DND-41 (cell line): ENCODE measurements around the gene NLGN2.

Source experiments
- ATAC-seq: fragments of 200-7000 bp; cut with Tn5 transposase; 3 replicates; pipeline ENCODE4 v1.9.1; 2021; ENCODE audit warnings: low read depth; ENCODE audit not compliant: insufficient read depth
- DNase-seq: peaks from one replicate; pipeline ENCODE4 v3.0.0-alpha.2; 2020
- H2AFZ ChIP-seq: 2 replicates; pipeline ENCODE4 v1.6.0; 2012; ENCODE audit warnings: low read depth, low read length
- H3K27ac ChIP-seq: 2 replicates; pipeline ENCODE4 v1.5.1; 2012; ENCODE audit warnings: low read length, inconsistent platforms
- H3K27me3 ChIP-seq: fragments of 200-600 bp; sonication (generic); 2 replicates; pipeline ENCODE4 v1.6.0; 2012; ENCODE audit warnings: low read length, mild to moderate bottlenecking, inconsistent platforms; ENCODE audit not compliant: insufficient read depth, poor library complexity
- H3K36me3 ChIP-seq: 2 replicates; pipeline ENCODE4 v1.5.1; 2012; ENCODE audit warnings: low read length, inconsistent platforms; ENCODE audit not compliant: insufficient read depth
- H3K4me1 ChIP-seq: 2 replicates; pipeline ENCODE4 v1.5.1; 2012; ENCODE audit warnings: mild to moderate bottlenecking, low read length; ENCODE audit not compliant: insufficient read depth
- H3K4me2 ChIP-seq: 2 replicates; pipeline ENCODE4 v1.6.0; 2012; ENCODE audit warnings: mild to moderate bottlenecking, moderate library complexity, low read length, inconsistent platforms; ENCODE audit not compliant: insufficient read depth
- H3K4me3 ChIP-seq, 2 experiments: fragments of 200-600 bp in 1 of 2; shearing (Covaris generic) in 1 of 2; 2 replicates each; pipeline ENCODE4 v1.5.1; 2012 to 2016; ENCODE audit warnings: inconsistent platforms in 2 of 2, low read length in 2 of 2, mild to moderate bottlenecking in 2 of 2, low read depth in 1 of 2, moderate library complexity in 1 of 2
- H3K79me2 ChIP-seq: 2 replicates; pipeline ENCODE4 v1.6.0; 2012; ENCODE audit warnings: low read length, inconsistent platforms; ENCODE audit not compliant: insufficient read depth
- H3K9ac ChIP-seq: 2 replicates; pipeline ENCODE4 v1.6.0; 2012; ENCODE audit warnings: low read depth, mild to moderate bottlenecking, inconsistent platforms, low read length, moderate library complexity
- H3K9me3 ChIP-seq: 2 replicates; pipeline ENCODE4 v1.5.1; 2012; ENCODE audit warnings: low read length, moderate library complexity, mild to moderate bottlenecking, inconsistent platforms; ENCODE audit not compliant: insufficient read depth, severe bottlenecking
- H4K20me1 ChIP-seq: 2 replicates; pipeline ENCODE4 v1.6.0; 2012; ENCODE audit warnings: low read length; ENCODE audit not compliant: insufficient read depth
- CTCF ChIP-seq: IDR thresholded peaks from 2 replicates; pipeline ENCODE4 v1.5.1; 2012; ENCODE audit warnings: borderline replicate concordance, low read length, moderate library complexity, mild to moderate bottlenecking; ENCODE audit not compliant: poor library complexity, severe bottlenecking; ENCODE audit errors: extremely low read depth
- EZH2 ChIP-seq: IDR thresholded peaks from 3 replicates; pipeline ENCODE4 v1.6.1; 2012; ENCODE audit warnings: borderline replicate concordance, low read depth, mild to moderate bottlenecking, moderate library complexity, low read length, inconsistent platforms; ENCODE audit not compliant: severe bottlenecking

NLGN2 gene

DNA sequence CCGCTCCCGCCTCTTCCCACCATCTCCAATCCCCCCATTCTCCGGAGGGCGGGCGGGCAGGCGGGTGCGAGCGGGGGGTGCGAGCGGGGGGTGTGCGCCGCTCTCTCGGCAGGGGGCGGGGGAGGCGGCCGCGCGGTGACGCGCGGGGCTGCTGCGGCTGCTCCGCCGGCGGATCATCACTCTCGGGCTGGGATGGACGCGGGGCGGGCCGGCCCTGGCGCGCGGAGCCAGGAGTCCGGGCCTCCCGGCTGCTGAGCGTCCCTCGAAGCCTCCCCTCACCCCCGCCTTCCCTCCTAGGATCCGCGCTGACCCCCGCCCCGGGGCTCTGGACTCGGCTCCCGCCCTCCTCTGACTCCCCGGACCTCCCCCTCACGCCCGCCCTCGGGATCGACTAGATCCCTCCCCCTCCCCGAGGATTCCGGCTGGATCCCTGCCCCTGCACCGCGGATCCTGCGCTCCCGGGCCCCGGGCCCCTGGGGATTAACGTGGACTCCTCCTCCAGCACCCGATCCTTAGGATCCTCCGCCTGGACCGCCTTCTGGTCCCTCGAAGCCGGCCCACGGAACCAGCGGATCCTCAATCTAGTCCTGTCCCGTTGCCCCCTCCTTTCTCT lies 2.8 kb upstream of the NLGN2 start:
- H3K27me3 ChIP-seq, result no peaks in the 10 kb centered on the region
- 0 out of 2 replicates have a peak, but pooled peaks cover 2% of the 10 kb centered on the region for H4K20me1 ChIP-seq
- no peak for DNase-seq
- ATAC-seq, result peak; percentile 41
- H3K4me1 ChIP-seq, result peaks cover 25% of the 10 kb centered on the region
- no peaks in the 10 kb centered on the region for H3K9me3 ChIP-seq
- H3K4me3 ChIP-seq, result peak overlapping the region; percentile 46 to 89; a peak in 3 of 4 replicates
- H3K79me2 ChIP-seq, result peaks cover 9% of the 10 kb centered on the region; the same call in 1 of the 2 replicates
- TF ChIP-seq EZH2, result no peak
- TF ChIP-seq CTCF, result no peak
- H3K36me3 ChIP-seq, result peaks cover 15% of the 10 kb centered on the region
- peak overlapping the region; percentile 96 for H3K4me2 ChIP-seq
- H3K27ac ChIP-seq, result peak overlapping the region; percentile 76
- H2AFZ ChIP-seq, result peak overlapping the region; percentile 75
- peak overlapping the region; percentile 82 for H3K9ac ChIP-seq

GRCh38 chr17:7405350-7406234 lies 2.1 kb upstream of the NLGN2 start:
- Histone ChIP-seq H3K4me1 (peaks cover 25% of the 10 kb centered on the region), H3K27ac (peak overlapping the region; percentile 76), H3K4me3 (peak overlapping the region; percentile 46 to 89; a peak in 3 of 4 replicates), H3K9me3 (no peaks in the 10 kb centered on the region), H3K27me3 (no peaks in the 10 kb centered on the region), H4K20me1 (0 out of 2 replicates have a peak, but pooled peaks cover 2% of the 10 kb centered on the region), H3K79me2 (peaks cover 9% of the 10 kb centered on the region; the same call in 1 of the 2 replicates), H2AFZ (peak overlapping the region; percentile 75; the same call in 1 of the 2 replicates), H3K36me3 (peaks cover 21% of the 10 kb centered on the region), H3K4me2 (peak overlapping the region; percentile 96), H3K9ac (peak overlapping the region; percentile 82)
- TF ChIP-seq EZH2 (no peak), CTCF (no peak)
- ATAC-seq, result no peak
- peak; percentile 10 for DNase-seq

GRCh38 chr17:7406235-7406825 lies 1.3 kb upstream of the NLGN2 start:
- peaks cover 9% of the 10 kb centered on the region; the same call in 1 of the 2 replicates for H3K79me2 ChIP-seq
- peaks cover 23% of the 10 kb centered on the region for H3K36me3 ChIP-seq
- no peak overlapping the region for H3K27ac ChIP-seq
- ATAC-seq (no peak), DNase-seq (no peak)
- H3K4me3 ChIP-seq, result no peak overlapping the region
- peaks cover 25% of the 10 kb centered on the region for H3K4me1 ChIP-seq
- peak overlapping the region; percentile 96 for H3K4me2 ChIP-seq
- TF ChIP-seq EZH2 (no peak), CTCF (no peak)
- no peak overlapping the region for H3K9ac ChIP-seq
- H2AFZ ChIP-seq, result no peak overlapping the region
- no peaks in the 10 kb centered on the region for H3K27me3 ChIP-seq
- no peaks in the 10 kb centered on the region for H3K9me3 ChIP-seq
- H4K20me1 ChIP-seq, result 0 out of 2 replicates have a peak, but pooled peaks cover 2% of the 10 kb centered on the region
